Progenitor cell of endocrine pancreas (in vitro differentiated cells): ENCODE data around the gene KLK7. TPM values are rescaled to one million over a fixed set of nuclear protein-coding genes. Genes with fewer than 3 reads are reported as not detected.
"Not testable (repeated sequence)": the region's sequence is repeated elsewhere in the genome, so short reads cannot be mapped to it uniquely, and the experiment has no call there.

Experiments
- DNase-seq: peaks from one replicate; pipeline ENCODE4 v3.0.0; 2021; ENCODE audit warnings: low spot score; ENCODE audit not compliant: unreplicated experiment
- H3K27ac Mint-ChIP-seq: 2 replicates; pipeline ENCODE4 v1.8.0; 2021; ENCODE audit warnings: mild to moderate bottlenecking, moderate library complexity, mixed read lengths
- H3K27me3 Mint-ChIP-seq: 2 replicates; pipeline ENCODE4 v1.8.0; 2021; ENCODE audit warnings: mixed read lengths
- H3K36me3 Mint-ChIP-seq: 2 replicates; pipeline ENCODE4 v1.8.0; 2022; ENCODE audit warnings: mixed read lengths; ENCODE audit not compliant: insufficient read depth
- H3K4me1 Mint-ChIP-seq: 2 replicates; pipeline ENCODE4 v1.8.0; 2021; ENCODE audit warnings: low read depth, mixed read lengths
- H3K4me3 Mint-ChIP-seq: 2 replicates; pipeline ENCODE4 v1.8.0; 2021; ENCODE audit warnings: low read depth, mild to moderate bottlenecking, moderate library complexity, mixed read lengths
- H3K9me3 Mint-ChIP-seq: 2 replicates; pipeline ENCODE4 v1.8.0; 2021; ENCODE audit warnings: low read depth, mixed read lengths
- total RNA-seq: library from RNA; stranded (reverse); gene quantifications from 2 replicates; pipeline ENCODE4 v1.2.1, GENCODE V29; 2021
- TF ChIP-seq, protein P1 (sequence below): fragments of 200-600 bp; sonication (generic); IDR thresholded peaks from one replicate; pipeline ENCODE4 v1.5.0; 2021; ENCODE audit warnings: antibody characterized with exemption, mild to moderate bottlenecking; ENCODE audit not compliant: unreplicated experiment

Gene KLK7
- total RNA-seq, 1 donor from 2014 or later, result not detected

DNA sequence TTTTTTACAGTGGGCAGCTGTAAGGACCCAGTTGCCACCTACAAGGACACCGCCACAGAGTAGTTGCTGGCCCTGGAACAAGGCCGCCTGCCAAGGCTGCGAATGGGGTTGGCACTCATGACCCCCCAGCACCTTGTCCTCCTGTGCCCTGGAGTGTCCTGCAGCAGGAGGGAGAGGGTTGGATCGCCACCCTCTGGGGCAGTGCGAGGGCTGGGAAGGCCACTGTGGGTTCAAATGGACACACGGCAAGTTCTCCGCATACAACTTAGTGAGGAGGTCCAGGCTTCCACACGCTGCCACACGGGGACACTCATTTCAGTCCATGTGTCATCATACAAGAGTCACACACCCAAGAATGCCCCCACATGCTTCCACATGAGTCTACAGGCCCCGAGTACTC lies 16.7 kb upstream of the KLK7 start:
- H3K36me3 Mint-ChIP-seq, result no peaks in the 10 kb centered on the region
- H3K4me3 Mint-ChIP-seq, result no peak overlapping the region
- TF ChIP-seq, protein P1, sequence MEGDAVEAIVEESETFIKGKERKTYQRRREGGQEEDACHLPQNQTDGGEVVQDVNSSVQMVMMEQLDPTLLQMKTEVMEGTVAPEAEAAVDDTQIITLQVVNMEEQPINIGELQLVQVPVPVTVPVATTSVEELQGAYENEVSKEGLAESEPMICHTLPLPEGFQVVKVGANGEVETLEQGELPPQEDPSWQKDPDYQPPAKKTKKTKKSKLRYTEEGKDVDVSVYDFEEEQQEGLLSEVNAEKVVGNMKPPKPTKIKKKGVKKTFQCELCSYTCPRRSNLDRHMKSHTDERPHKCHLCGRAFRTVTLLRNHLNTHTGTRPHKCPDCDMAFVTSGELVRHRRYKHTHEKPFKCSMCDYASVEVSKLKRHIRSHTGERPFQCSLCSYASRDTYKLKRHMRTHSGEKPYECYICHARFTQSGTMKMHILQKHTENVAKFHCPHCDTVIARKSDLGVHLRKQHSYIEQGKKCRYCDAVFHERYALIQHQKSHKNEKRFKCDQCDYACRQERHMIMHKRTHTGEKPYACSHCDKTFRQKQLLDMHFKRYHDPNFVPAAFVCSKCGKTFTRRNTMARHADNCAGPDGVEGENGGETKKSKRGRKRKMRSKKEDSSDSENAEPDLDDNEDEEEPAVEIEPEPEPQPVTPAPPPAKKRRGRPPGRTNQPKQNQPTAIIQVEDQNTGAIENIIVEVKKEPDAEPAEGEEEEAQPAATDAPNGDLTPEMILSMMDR, result no peak
- no peak overlapping the region for H3K27ac Mint-ChIP-seq
- H3K4me1 Mint-ChIP-seq, result peaks cover 11% of the 10 kb centered on the region
- peaks cover 54% of the 10 kb centered on the region for H3K27me3 Mint-ChIP-seq
- H3K9me3 Mint-ChIP-seq, result no peaks in the 10 kb centered on the region
- no peak for DNase-seq

DNA sequence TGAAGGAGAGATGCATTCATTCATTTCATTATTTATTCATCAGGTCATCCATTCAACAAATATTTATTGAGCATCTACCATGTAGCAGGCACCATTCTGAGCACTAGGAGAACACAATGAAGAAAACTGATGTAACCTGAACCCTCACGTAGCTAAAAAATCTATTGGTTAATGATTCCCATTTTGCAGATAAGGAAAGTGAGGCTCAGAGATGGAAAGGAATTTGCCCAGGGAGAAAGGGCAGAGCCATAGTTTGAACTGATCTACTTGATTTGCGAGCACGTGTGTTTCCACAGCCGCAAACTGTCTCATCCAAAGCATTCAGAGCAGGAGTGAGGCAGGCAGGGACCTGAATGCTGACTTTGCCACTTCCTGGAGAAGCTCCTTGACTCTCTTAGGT lies 15.0 kb upstream of the KLK7 start:
- Mint-ChIP-seq H3K9me3 (no peaks in the 10 kb centered on the region), H3K4me1 (peaks cover 11% of the 10 kb centered on the region), H3K27ac (peak overlapping the region; percentile 10), H3K27me3 (peaks cover 40% of the 10 kb centered on the region), H3K36me3 (no peaks in the 10 kb centered on the region), H3K4me3 (no peak overlapping the region)
- no peak for DNase-seq
- TF ChIP-seq, protein P1, result no peak

DNA sequence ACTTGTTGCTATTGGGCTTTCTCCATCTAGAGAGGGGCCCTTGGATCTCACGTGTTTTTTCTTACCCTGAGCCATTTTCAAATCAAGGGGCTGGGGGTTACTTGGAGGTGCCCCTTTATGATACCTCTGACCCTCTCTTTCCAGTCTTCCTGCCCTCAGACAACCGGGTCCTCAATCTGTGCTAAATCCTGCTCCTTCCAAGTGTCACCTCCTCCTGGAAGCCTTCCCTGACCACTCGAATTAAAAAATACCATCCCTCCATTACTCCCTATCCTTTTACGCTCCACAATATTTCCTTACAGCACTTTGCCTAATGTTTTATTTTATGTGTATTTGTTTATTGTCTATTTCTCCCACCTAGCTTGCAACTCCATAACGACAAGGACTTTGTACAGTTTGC lies 14.3 kb upstream of the KLK7 start:
- Mint-ChIP-seq H3K4me1 (peaks cover 11% of the 10 kb centered on the region), H3K9me3 (no peaks in the 10 kb centered on the region), H3K36me3 (no peaks in the 10 kb centered on the region), H3K27me3 (peaks cover 36% of the 10 kb centered on the region), H3K27ac (peak overlapping the region; percentile 2), H3K4me3 (no peak overlapping the region)
- TF ChIP-seq, protein P1, result no peak
- DNase-seq, result no peak

DNA sequence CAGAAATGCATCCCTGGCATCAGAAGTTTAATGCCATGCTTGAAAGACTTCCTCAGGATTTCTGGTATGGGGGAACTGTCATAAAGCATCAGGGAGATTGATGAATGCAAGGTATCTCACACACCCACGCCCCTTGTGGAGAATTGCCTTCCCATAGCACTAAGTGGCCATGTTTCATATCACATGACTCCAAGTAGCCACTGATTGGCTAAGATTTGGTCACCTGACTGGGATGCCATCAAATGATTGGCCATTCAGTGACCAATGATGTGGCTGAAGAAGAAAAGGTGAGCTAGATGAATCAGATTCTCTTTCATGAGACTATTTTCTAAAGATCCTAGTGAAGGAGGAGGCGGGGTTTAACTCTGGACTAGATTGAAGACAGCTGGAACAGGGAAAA lies 10.4 kb upstream of the KLK7 start:
- Mint-ChIP-seq H3K4me1 (peaks cover 8% of the 10 kb centered on the region), H3K4me3 (no peak overlapping the region), H3K36me3 (no peaks in the 10 kb centered on the region), H3K9me3 (no peaks in the 10 kb centered on the region), H3K27me3 (peaks cover 27% of the 10 kb centered on the region), H3K27ac (no peak overlapping the region)
- DNase-seq, result no peak
- TF ChIP-seq, protein P1, result no peak

DNA sequence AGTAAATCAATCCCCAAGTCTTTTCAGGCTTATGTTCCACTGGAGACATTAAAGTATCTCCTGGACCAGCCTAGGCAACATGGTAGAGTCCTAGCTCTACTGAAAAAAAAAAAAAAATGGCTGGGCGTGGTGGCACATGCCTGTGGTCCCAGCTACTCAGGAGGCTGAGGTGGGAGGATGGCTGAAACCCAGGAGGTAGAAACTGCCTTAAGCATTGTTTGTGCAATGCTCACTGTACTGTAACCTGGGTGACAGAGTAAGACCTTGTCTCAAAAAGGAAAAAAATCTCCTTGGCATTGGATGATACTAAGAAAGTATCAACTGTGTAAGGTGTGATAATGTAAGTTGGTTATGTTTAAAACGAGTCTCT lies 8.9 kb upstream of the KLK7 start:
- TF ChIP-seq, protein P1, result no peak

DNA sequence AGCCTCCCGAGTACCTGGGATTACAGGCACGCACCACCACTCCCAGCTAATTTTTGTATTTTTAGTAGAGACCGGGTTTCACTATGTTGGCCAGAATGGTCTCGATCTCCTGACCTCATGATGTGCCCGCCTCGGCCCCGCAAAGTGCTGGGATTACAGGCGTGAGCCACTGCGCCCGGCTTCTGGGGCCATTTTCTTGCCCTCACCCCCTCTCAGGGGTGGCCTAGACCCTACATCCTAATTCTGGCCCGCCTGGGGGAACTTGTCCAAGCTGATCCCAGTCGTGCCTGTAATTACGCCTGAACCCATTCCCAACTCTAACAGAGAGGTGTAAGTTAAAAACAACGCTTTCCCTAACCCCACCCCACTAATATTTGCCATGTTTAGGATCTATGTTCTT lies 699 bp upstream of the KLK7 start:
- H3K4me1 Mint-ChIP-seq, H3K9me3 Mint-ChIP-seq, H3K27ac Mint-ChIP-seq, H3K36me3 Mint-ChIP-seq, DNase-seq, H3K4me3 Mint-ChIP-seq: not testable (repeated sequence)
- H3K27me3 Mint-ChIP-seq, result peaks cover 57% of the 10 kb centered on the region

More for the DNA sequence above, 8.9 kb upstream of the KLK7 start:
- no peak for DNase-seq
- Mint-ChIP-seq H3K9me3 (no peaks in the 10 kb centered on the region), H3K36me3 (no peaks in the 10 kb centered on the region), H3K27me3 (peaks cover 34% of the 10 kb centered on the region), H3K4me1 (no peaks in the 10 kb centered on the region), H3K4me3 (no peak overlapping the region), H3K27ac (no peak overlapping the region)
